Activated naive CD8-positive, alpha-beta T cell treated with anti-CD3 and anti-CD28 coated beads for 36 hours (primary cell): Measurements from ENCODE around the gene ST8SIA2. TPM values are rescaled to one million over a fixed set of nuclear protein-coding genes. Genes with fewer than 3 reads are reported as not detected.

Experiments
- DNase-seq: peaks from one replicate; pipeline ENCODE4 v3.0.0; 2021
- H3K27ac Mint-ChIP-seq: one replicate; pipeline ENCODE4 v1.8.0; 2022; ENCODE audit warnings: mild to moderate bottlenecking, moderate library complexity, mixed read lengths
- H3K27me3 Mint-ChIP-seq: one replicate; pipeline ENCODE4 v1.8.0; 2022; ENCODE audit warnings: mild to moderate bottlenecking, mixed read lengths
- H3K36me3 Mint-ChIP-seq: one replicate; pipeline ENCODE4 v1.8.0; 2021; ENCODE audit warnings: mild to moderate bottlenecking, mixed read lengths
- H3K4me1 Mint-ChIP-seq: one replicate; pipeline ENCODE4 v1.8.0; 2021; ENCODE audit warnings: mixed read lengths
- H3K4me3 Mint-ChIP-seq: one replicate; pipeline ENCODE4 v1.8.0; 2022; ENCODE audit warnings: mild to moderate bottlenecking, moderate library complexity, mixed read lengths
- H3K9me3 Mint-ChIP-seq: one replicate; pipeline ENCODE4 v1.8.0; 2022; ENCODE audit warnings: mixed read lengths
- total RNA-seq, 2 experiments: library from RNA; stranded (reverse); gene quantifications; one replicate each; pipeline ENCODE4 v1.2.3, GENCODE V29; 2021

The ST8SIA2 gene
- total RNA-seq, 2 experiments from 2014 or later, result not detected

GRCh38 chr15:92385096-92385495 lies 8.6 kb upstream of the ST8SIA2 start:
- peaks cover 46% of the 10 kb centered on the region for H3K27me3 Mint-ChIP-seq
- H3K4me3 Mint-ChIP-seq, result no peak overlapping the region
- no peaks in the 10 kb centered on the region for H3K9me3 Mint-ChIP-seq
- no peak for DNase-seq
- peaks cover 2% of the 10 kb centered on the region for H3K4me1 Mint-ChIP-seq
- no peak overlapping the region for H3K27ac Mint-ChIP-seq
- H3K36me3 Mint-ChIP-seq, result no peaks in the 10 kb centered on the region

GRCh38 chr15:92391640-92392039 lies 2.0 kb upstream of the ST8SIA2 start:
- DNase-seq, result peak; percentile 14
- H3K36me3 Mint-ChIP-seq, result no peaks in the 10 kb centered on the region
- H3K4me1 Mint-ChIP-seq, result peaks cover 8% of the 10 kb centered on the region
- no peaks in the 10 kb centered on the region for H3K9me3 Mint-ChIP-seq
- H3K4me3 Mint-ChIP-seq, result no peak overlapping the region
- H3K27ac Mint-ChIP-seq, result no peak overlapping the region
- H3K27me3 Mint-ChIP-seq, result peaks cover 76% of the 10 kb centered on the region

- no peak for DNase-seq
- H3K36me3 Mint-ChIP-seq, result no peaks in the 10 kb centered on the region
- no peaks in the 10 kb centered on the region for H3K9me3 Mint-ChIP-seq
- H3K27me3 Mint-ChIP-seq, result peaks cover 80% of the 10 kb centered on the region
- H3K27ac Mint-ChIP-seq, result no peak overlapping the region
- H3K4me3 Mint-ChIP-seq, result no peak overlapping the region
- peaks cover 8% of the 10 kb centered on the region for H3K4me1 Mint-ChIP-seq
Observed at GRCh38 chr15:92392462-92392861, 1.2 kb upstream of the ST8SIA2 start.

- peaks cover 8% of the 10 kb centered on the region for H3K4me1 Mint-ChIP-seq
- peaks cover 72% of the 10 kb centered on the region for H3K27me3 Mint-ChIP-seq
- H3K36me3 Mint-ChIP-seq, result no peaks in the 10 kb centered on the region
- no peak overlapping the region for H3K27ac Mint-ChIP-seq
- H3K9me3 Mint-ChIP-seq, result no peaks in the 10 kb centered on the region
- peak overlapping the region; percentile 40 for H3K4me3 Mint-ChIP-seq
- peak; percentile 2 for DNase-seq
Observed at GRCh38 chr15:92393980-92394308, 263 bp downstream of the ST8SIA2 start.

- Mint-ChIP-seq H3K36me3 (no peaks in the 10 kb centered on the region), H3K9me3 (no peaks in the 10 kb centered on the region), H3K27me3 (peaks cover 67% of the 10 kb centered on the region), H3K4me3 (no peak overlapping the region), H3K27ac (no peak overlapping the region), H3K4me1 (peaks cover 8% of the 10 kb centered on the region)
- DNase-seq, result peak; percentile 1
Observed at GRCh38 chr15:92394309-92395097, 822 bp downstream of the ST8SIA2 start.

- DNase-seq, result no peak
- peak overlapping the region; percentile 22 for H3K4me3 Mint-ChIP-seq
- no peak overlapping the region for H3K27ac Mint-ChIP-seq
- no peaks in the 10 kb centered on the region for H3K9me3 Mint-ChIP-seq
- peaks cover 8% of the 10 kb centered on the region for H3K4me1 Mint-ChIP-seq
- no peaks in the 10 kb centered on the region for H3K36me3 Mint-ChIP-seq
- peaks cover 60% of the 10 kb centered on the region for H3K27me3 Mint-ChIP-seq
Observed at GRCh38 chr15:92395098-92395635, 1.5 kb downstream of the ST8SIA2 start.

- Mint-ChIP-seq H3K4me1 (peaks cover 4% of the 10 kb centered on the region), H3K27ac (no peak overlapping the region), H3K27me3 (peaks cover 35% of the 10 kb centered on the region), H3K9me3 (no peaks in the 10 kb centered on the region), H3K36me3 (no peaks in the 10 kb centered on the region), H3K4me3 (no peak overlapping the region)
- DNase-seq, result no peak
Observed at GRCh38 chr15:92399271-92399950, 5.7 kb downstream of the ST8SIA2 start.

- Mint-ChIP-seq H3K27ac (no peak overlapping the region), H3K9me3 (no peaks in the 10 kb centered on the region), H3K36me3 (no peaks in the 10 kb centered on the region), H3K27me3 (peaks cover 23% of the 10 kb centered on the region), H3K4me1 (no peaks in the 10 kb centered on the region), H3K4me3 (no peak overlapping the region)
- DNase-seq, result no peak
Observed at GRCh38 chr15:92400573-92400972, 6.9 kb downstream of the ST8SIA2 start.

GRCh38 chr15:92400980-92401787 lies 7.5 kb downstream of the ST8SIA2 start:
- H3K27me3 Mint-ChIP-seq, result peaks cover 17% of the 10 kb centered on the region
- H3K36me3 Mint-ChIP-seq, result no peaks in the 10 kb centered on the region
- no peak overlapping the region for H3K27ac Mint-ChIP-seq
- no peaks in the 10 kb centered on the region for H3K9me3 Mint-ChIP-seq
- no peak overlapping the region for H3K4me3 Mint-ChIP-seq
- H3K4me1 Mint-ChIP-seq, result no peaks in the 10 kb centered on the region
- DNase-seq, result no peak

- Mint-ChIP-seq H3K27me3 (peaks cover 10% of the 10 kb centered on the region), H3K9me3 (no peaks in the 10 kb centered on the region), H3K4me1 (no peaks in the 10 kb centered on the region), H3K4me3 (no peak overlapping the region), H3K36me3 (no peaks in the 10 kb centered on the region), H3K27ac (no peak overlapping the region)
- DNase-seq, result no peak
Observed at GRCh38 chr15:92402751-92403150, 9.1 kb downstream of the ST8SIA2 start.

- no peaks in the 10 kb centered on the region for H3K36me3 Mint-ChIP-seq
- no peak for DNase-seq
- peaks cover 15% of the 10 kb centered on the region for H3K27me3 Mint-ChIP-seq
- H3K4me3 Mint-ChIP-seq, result no peak overlapping the region
- no peaks in the 10 kb centered on the region for H3K9me3 Mint-ChIP-seq
- no peaks in the 10 kb centered on the region for H3K4me1 Mint-ChIP-seq
- no peak overlapping the region for H3K27ac Mint-ChIP-seq
Observed at GRCh38 chr15:92405942-92406341, 12.3 kb downstream of the ST8SIA2 start.

GRCh38 chr15:92407321-92407720 lies 13.6 kb downstream of the ST8SIA2 start:
- no peaks in the 10 kb centered on the region for H3K4me1 Mint-ChIP-seq
- DNase-seq, result no peak
- no peak overlapping the region for H3K27ac Mint-ChIP-seq
- peaks cover 12% of the 10 kb centered on the region for H3K27me3 Mint-ChIP-seq
- H3K9me3 Mint-ChIP-seq, result no peaks in the 10 kb centered on the region
- no peak overlapping the region for H3K4me3 Mint-ChIP-seq
- H3K36me3 Mint-ChIP-seq, result no peaks in the 10 kb centered on the region

- Mint-ChIP-seq H3K9me3 (no peaks in the 10 kb centered on the region), H3K36me3 (no peaks in the 10 kb centered on the region), H3K27me3 (peaks cover 9% of the 10 kb centered on the region), H3K4me1 (no peaks in the 10 kb centered on the region), H3K27ac (no peak overlapping the region), H3K4me3 (no peak overlapping the region)
- no peak for DNase-seq
Observed at GRCh38 chr15:92407916-92408315, 14.2 kb downstream of the ST8SIA2 start.

- Mint-ChIP-seq H3K27me3 (peaks cover 9% of the 10 kb centered on the region), H3K4me3 (no peak overlapping the region), H3K4me1 (no peaks in the 10 kb centered on the region), H3K36me3 (no peaks in the 10 kb centered on the region), H3K9me3 (no peaks in the 10 kb centered on the region), H3K27ac (no peak overlapping the region)
- no peak for DNase-seq
Observed at GRCh38 chr15:92409006-92409405, 15.3 kb downstream of the ST8SIA2 start.

GRCh38 chr15:92409521-92409920 lies 15.8 kb downstream of the ST8SIA2 start:
- no peak overlapping the region for H3K4me3 Mint-ChIP-seq
- no peak for DNase-seq
- H3K27me3 Mint-ChIP-seq, result peaks cover 9% of the 10 kb centered on the region
- H3K36me3 Mint-ChIP-seq, result no peaks in the 10 kb centered on the region
- no peak overlapping the region for H3K27ac Mint-ChIP-seq
- no peaks in the 10 kb centered on the region for H3K4me1 Mint-ChIP-seq
- H3K9me3 Mint-ChIP-seq, result no peaks in the 10 kb centered on the region
